ENCODE results near the gene ATP6V0C.
"Not testable (repeated sequence)": the region's sequence is repeated elsewhere in the genome, so short reads cannot be mapped to it uniquely, and the experiment has no call there.

The ATP6V0C gene

DNA sequence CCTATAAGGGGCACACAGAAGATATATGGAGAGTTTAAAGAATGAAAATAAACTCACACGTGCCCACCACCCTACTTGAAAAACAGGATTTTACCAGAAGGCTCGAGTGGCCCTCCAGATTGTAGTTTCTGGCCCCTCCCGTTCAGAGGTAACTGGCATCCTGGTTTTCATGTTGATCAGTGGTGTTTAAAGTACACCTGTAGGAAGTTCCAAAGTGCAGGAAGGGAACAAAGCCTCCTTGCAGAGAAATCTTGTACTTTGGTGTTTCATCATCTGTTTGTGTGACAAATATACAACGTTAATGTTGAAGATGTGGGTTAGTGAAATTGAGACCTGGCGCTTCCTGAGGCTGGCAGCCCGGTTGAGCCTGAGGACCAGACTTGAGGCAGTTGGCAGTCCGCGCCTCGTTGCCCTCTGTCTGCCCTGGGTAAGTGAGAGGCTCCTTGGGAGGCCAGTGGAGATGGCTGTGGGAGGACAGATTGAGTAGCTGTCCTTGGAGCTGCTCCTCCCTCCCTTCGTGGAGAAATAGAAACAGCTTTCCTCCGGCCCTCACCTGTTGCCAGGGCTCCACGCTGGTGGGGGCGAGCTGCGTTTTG, 36.6 kb downstream of the ATP6V0C start:
- not testable (repeated sequence) for DNase-seq (ENCODE audit: low read depth in 2 of 2)

- not testable (repeated sequence) for DNase-seq (ENCODE audit: low read depth in 2 of 2)
Observed at GRCh38 chr16:2551420-2551889, 37.7 kb downstream of the ATP6V0C start.

DNA sequence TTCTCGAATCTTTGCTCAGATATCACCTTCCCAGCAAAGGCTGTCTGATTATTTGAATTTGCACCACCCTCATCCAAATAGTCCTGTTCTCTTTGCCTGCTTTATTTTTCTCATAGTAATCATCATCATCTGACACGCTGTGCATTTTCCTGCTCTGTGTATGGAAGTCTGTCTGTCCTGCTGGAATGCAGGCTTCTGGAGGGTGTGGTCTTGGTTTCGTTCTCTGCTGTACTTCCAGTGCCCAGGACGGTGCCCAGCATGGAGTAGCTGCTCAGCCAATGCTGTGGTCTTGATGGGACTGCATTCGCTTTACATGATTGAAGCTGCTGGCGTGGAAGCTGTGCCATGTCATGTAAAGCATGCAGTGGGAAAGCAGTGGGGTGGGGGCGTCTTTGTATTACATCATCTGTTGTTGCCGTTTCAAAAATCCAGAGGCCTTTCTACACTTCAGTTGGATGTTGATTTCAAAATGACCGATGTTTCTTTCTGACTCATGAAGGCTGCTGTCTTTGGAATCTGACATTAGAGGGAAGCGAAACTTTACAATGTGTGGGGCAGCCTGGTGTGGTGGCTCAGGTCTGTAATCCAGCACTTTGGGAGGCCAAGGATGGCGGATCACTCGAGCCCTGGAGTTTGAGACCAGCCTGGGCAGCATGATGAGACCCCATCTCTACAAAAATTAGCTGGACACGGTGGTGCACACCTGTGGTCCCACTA, 41.1 kb downstream of the ATP6V0C start:
- DNase-seq (ENCODE audit: low read depth in 2 of 2) = not testable (repeated sequence)

DNA sequence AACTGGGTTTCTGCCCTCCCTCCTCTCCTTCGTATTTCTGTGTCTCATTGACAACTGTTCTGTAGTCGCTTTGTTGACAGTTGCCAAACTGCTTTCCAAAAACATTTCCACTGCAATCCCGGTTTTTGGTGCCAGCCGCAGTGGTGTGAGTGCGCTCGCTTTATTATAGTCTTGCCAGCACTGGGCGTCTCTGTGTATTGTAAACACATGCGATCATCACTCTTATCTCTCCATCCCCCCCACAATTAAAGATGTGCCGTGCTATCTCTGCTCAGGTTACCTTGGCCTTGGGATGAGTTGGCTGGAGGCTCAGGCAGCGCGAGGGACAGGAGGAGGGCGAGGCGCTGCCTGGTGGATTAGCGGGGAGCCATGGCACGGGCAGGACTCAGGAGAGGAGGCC, 43.4 kb downstream of the ATP6V0C start:
- not testable (repeated sequence) for DNase-seq (ENCODE audit: low read depth in 2 of 2)

DNA sequence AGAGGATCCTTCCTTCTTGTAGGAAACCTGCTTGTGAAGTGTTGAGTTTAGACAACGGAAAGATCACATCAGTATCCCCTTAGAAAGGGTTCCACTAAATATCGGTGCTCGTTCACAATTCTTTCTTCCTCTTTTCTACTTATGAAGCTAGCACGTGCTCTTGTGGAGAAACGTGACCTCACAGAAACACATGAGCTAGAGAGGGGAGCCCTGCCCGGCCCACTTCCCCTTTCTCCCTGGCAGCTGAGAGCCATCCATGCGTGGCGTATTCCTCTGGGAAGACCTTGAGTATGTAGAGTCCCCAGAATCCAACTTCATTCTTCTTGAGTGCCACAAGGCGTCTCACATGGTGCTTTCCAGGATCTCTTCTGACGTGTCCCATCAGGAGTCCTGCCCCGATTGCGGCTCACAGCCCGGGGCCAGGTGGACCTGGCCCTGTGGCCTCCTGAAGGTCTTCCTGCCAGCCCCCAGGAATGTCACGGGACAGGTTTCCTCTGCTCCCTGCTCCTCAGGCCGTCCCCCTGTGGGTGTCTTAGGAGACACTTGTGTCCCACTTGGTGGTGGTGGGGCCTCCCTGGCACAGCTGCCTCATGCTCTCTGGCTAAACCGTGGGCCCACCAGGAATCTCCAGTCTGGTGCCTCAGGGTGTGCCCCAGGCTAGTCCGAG, 46.5 kb downstream of the ATP6V0C start:
- not testable (repeated sequence) for DNase-seq (ENCODE audit: low read depth in 2 of 2)

GRCh38 chr16:2560798-2561133, 47.0 kb downstream of the ATP6V0C start:
- DNase-seq (ENCODE audit: low read depth in 2 of 2) = peak; percentile 40 to 60

DNA sequence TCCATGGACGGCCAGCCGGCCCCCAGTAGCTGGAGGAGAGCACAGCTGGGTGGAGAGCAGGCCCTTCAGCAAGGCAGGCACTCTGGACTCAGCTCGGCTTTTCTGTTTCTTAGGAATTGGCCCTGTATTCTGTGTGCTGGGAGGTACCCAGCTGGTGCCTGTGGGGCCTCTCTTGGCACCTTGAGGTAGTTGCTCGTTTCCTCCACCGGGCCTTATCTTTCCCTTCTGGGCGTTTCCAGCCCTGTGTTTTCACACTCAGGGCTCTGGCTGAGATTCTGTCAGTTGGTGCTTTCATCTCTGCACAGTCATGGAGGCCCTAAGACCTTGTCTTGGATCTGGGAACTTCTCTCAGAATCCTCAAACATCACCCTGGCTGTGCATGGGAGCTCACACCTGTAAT, 53.8 kb downstream of the ATP6V0C start:
- DNase-seq (ENCODE audit: low read depth in 2 of 2) = not testable (repeated sequence)

GRCh38 chr16:2568573-2568972, 54.8 kb downstream of the ATP6V0C start:
- not testable (repeated sequence) for DNase-seq (ENCODE audit: low read depth in 2 of 2)

Measured in stimulated activated CD4-positive, alpha-beta T cell treated with anti-CD3 and anti-CD28 coated beads, Interleukin-12 subunit alpha, Interleukin-12 subunit beta, amount 100 ng/mL, for 24 hours (primary cell).